ENCODE results near the gene LTBP4. TPM values are rescaled to one million over a fixed set of nuclear protein-coding genes. Genes with fewer than 3 reads are reported as not detected.

The LTBP4 gene
- total and polyA plus RNA-seq, 2 of the 13 experiments (the other 11 are each of a cell fraction or from before 2014, with no cell fraction given), result 0.86 to 2.3 TPM

- no TSS peak for BruUV-seq (replicated peaks)
- Histone ChIP-seq H3K4me1 (ENCODE audit: insufficient read depth, low read length) (peaks cover 69% of the 10 kb centered on the region), H3K79me2 (ENCODE audit: insufficient read depth, low read length) (no peaks in the 10 kb centered on the region), H4K20me1 (ENCODE audit: insufficient read depth, low read length) (no peaks in the 10 kb centered on the region), H3K9ac (ENCODE audit: insufficient read depth, low read depth, low read length) (0 out of 2 replicates have a peak overlapping the region, but pooled peaks have one; percentile 40), H3K27ac (ENCODE audit: extremely low read length, insufficient read depth, low read length) (no peak overlapping the region), H2AFZ (ENCODE audit: low read length) (no peak overlapping the region), H3K27me3 (ENCODE audit: control insufficient read depth in 1 of 2, insufficient read depth in 2 of 2, low read length in 2 of 2) (peaks cover 2 to 82% of the 10 kb centered on the region in 2 experiments), H3K4me2 (ENCODE audit: low read depth, low read length) (peak overlapping the region; percentile 75), H3K36me3 (replicated peaks in 1 of 2; ENCODE audit: control insufficient read depth in 1 of 2, insufficient read depth in 2 of 2, low read length in 2 of 2) (no peaks in the 10 kb centered on the region), H3K4me3 (replicated peaks in 1 of 3; ENCODE audit: insufficient read depth in 1 of 3, low read depth in 2 of 3, low read length in 3 of 3) (peak overlapping the region in 2 of 3 experiments; percentile 50 to 73; a peak in 3 of 6 replicates), H3K9me3 (ENCODE audit: low read length) (no peaks in the 10 kb centered on the region)
- WGBS (ENCODE audit: low lambda C conversion rate), result 45% methylated on average over 4 of the region's 4 CpGs
- intact Hi-C loops (cut with micrococcal nuclease; ENCODE audit: unreplicated experiment) (no loop called here), in situ Hi-C loops (cut with HindIII; ENCODE audit: extremely low pct_ligation_motif_present, low pct_unique_long_range_greater_than_20kb) (no loop called here)
- DNase-seq (ENCODE audit: low spot score), result no peak
- ChIA-PET CTCF (ENCODE audit: low intra/inter-chr PET ratio, low total read pairs) (no interaction called here), POLR2A (interaction anchor here (1.0 kb wide), 1 partner anchor 176 kb away, joined by 3 read pairs; no protein-coding TSS in a partner anchor)
- FAIRE-seq, result no peak
- ATAC-seq, result no peak
- TF ChIP-seq SPEN (CRISPR knock-in tag; IDR thresholded peaks at IDR 0.05; ENCODE audit: low read depth), result no peak
- TF ChIP-seq, protein P1, sequence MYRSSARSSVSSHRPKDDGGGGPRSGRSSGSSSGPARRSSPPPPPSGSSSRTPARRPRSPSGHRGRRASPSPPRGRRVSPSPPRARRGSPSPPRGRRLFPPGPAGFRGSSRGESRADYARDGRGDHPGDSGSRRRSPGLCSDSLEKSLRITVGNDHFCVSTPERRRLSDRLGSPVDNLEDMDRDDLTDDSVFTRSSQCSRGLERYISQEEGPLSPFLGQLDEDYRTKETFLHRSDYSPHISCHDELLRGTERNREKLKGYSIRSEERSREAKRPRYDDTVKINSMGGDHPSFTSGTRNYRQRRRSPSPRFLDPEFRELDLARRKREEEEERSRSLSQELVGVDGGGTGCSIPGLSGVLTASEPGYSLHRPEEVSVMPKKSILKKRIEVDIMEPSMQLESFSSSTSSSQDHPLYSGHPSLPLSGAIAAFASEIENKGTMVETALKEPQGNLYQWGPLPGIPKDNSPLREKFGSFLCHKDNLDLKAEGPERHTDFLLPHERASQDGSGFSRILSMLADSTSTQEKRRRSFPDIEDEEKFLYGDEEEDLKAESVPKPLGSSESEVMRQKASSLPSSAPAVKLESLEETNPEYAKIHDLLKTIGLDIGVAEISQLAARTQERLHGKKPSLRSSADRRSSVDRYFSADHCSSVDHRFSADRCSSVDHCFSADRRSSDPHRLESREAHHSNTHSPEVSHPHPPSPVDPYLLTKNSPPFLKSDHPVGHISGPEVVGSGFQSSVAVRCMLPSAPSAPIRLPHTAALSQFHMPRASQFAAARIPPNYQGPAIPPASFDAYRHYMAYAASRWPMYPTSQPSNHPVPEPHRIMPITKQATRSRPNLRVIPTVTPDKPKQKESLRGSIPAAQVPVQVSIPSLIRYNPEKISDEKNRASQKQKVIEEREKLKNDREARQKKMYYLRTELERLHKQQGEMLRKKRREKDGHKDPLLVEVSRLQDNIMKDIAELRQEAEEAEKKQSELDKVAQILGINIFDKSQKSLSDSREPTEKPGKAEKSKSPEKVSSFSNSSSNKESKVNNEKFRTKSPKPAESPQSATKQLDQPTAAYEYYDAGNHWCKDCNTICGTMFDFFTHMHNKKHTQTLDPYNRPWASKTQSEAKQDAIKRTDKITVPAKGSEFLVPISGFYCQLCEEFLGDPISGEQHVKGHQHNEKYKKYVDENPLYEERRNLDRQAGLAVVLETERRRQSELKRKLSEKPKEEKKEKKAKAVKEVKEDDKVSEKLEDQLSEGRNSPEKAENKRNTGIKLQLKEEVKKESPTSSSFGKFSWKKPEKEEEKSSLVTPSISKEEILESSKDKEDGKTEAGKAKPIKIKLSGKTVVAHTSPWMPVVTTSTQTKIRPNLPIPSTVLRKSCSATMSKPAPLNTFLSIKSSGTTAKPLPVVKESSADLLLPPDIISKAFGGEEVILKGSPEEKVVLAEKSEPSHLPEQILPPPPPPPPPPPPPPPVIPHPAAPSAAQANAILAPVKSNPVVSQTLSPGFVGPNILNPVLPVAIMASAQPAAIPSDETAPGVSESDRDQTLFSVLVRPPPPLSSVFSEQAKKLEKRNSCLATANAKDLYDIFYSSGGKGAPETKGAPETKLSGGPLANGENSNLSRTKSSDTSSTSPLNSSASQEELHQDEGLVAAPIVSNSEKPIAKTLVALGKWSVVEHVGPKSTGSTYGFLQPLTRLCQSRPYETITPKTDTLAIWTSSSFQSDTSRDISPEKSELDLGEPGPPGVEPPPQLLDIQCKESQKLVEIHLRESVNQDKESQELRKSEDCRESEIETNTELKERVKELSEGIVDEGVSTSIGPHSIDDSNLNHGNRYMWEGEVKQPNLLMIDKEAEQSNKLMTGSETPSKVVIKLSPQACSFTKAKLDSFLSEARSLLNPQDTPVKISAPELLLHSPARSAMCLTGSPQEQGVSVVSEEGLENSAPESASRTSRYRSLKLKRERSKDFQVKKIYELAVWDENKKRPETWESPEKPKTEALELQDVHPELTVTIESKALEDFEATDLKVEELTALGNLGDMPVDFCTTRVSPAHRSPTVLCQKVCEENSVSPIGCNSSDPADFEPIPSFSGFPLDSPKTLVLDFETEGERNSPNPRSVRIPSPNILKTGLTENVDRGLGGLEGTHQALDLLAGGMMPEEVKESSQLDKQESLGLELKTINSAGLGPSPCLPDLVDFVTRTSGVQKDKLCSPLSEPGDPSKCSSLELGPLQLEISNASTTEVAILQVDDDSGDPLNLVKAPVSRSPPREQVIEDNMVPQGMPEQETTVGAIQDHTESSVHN (CRISPR knock-in tag; IDR thresholded peaks at IDR 0.05), result no peak
- TF ChIP-seq HOXA9 (CRISPR knock-in tag; IDR thresholded peaks at IDR 0.05; ENCODE audit: borderline replicate concordance), result no peak
- no peak for TF ChIP-seq NCOR1 (IDR thresholded peaks at IDR 0.05; ENCODE audit: borderline replicate concordance, low read length)
- no peak for TF ChIP-seq SNAPC4 (CRISPR knock-in tag; IDR thresholded peaks at IDR 0.05)
- no peak for TF ChIP-seq TFDP1 (CRISPR knock-in tag; IDR thresholded peaks at IDR 0.05; ENCODE audit: borderline replicate concordance)
- no peak for TF ChIP-seq SRSF4 (IDR thresholded peaks at IDR 0.05; ENCODE audit: low read depth, low read length, poor library complexity, severe bottlenecking)
- TF ChIP-seq ZNF652 (CRISPR knock-in tag; IDR thresholded peaks at IDR 0.05; ENCODE audit: borderline replicate concordance, low read depth), result no peak
- TF ChIP-seq ZBTB8A (CRISPR knock-in tag; IDR thresholded peaks at IDR 0.05; ENCODE audit: borderline replicate concordance, low read depth), result no peak
These were observed 7.8 kb downstream of the LTBP4 start for GRCh38 chr19:40608957-40609356.

Data from HepG2 (cell line).